Transverse colon (tissue), 3 donors: ENCODE data around the gene HMGN1.

Source experiments
- EP300 ChIP-seq: sonication (generic); formaldehyde crosslinking; IDR thresholded peaks from one replicate; pipeline ENCODE4 v1.6.1; 2017; ENCODE audit warnings: antibody characterized with exemption, low read depth
- POLR2A ChIP-seq: fragments of 450-650 bp; IDR thresholded peaks from one replicate; pipeline ENCODE4 v1.6.1; 2016; ENCODE audit warnings: antibody characterized with exemption, mild to moderate bottlenecking, moderate library complexity
- TF ChIP-seq, protein P1 (sequence below), 5 experiments: fragments of 200-600 bp in 3 of 5; fragments of 450-650 bp in 2 of 5; sonication (generic) in 3 of 5; IDR thresholded peaks; 1 replicate in 2 of 5; 2 replicates in 3 of 5; pipeline ENCODE4 v1.5.1; 2016 to 2017; ENCODE audit warnings: antibody characterized with exemption in 5 of 5, inconsistent platforms in 3 of 5, mild to moderate bottlenecking in 2 of 5, moderate library complexity in 1 of 5

GRCh38 chr21:39359382-39359781, 10.5 kb upstream of the HMGN1 start:
- TF ChIP-seq, protein P1, sequence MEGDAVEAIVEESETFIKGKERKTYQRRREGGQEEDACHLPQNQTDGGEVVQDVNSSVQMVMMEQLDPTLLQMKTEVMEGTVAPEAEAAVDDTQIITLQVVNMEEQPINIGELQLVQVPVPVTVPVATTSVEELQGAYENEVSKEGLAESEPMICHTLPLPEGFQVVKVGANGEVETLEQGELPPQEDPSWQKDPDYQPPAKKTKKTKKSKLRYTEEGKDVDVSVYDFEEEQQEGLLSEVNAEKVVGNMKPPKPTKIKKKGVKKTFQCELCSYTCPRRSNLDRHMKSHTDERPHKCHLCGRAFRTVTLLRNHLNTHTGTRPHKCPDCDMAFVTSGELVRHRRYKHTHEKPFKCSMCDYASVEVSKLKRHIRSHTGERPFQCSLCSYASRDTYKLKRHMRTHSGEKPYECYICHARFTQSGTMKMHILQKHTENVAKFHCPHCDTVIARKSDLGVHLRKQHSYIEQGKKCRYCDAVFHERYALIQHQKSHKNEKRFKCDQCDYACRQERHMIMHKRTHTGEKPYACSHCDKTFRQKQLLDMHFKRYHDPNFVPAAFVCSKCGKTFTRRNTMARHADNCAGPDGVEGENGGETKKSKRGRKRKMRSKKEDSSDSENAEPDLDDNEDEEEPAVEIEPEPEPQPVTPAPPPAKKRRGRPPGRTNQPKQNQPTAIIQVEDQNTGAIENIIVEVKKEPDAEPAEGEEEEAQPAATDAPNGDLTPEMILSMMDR (IDR thresholded peaks at IDR 0.05) = no peak
- TF ChIP-seq EP300 (no peak), POLR2A (no peak)
